SK-N-SH (cell line): ENCODE results near the gene TRAF1. TPM values are rescaled to one million over a fixed set of nuclear protein-coding genes. Genes with fewer than 3 reads are reported as not detected.

ENCODE experiments used
- CTCF ChIA-PET: fragments of 300-600, 350-600 bp; formaldehyde crosslinking; extraction: SDS; loops from one replicate; lab custom pipeline; 2021; lab: Yijun Ruan, JAX
- POLR2A ChIA-PET: fragments of 350-600 bp; sonication (Branson Sonifier 250); formaldehyde crosslinking; extraction: SDS; loops from one replicate; lab custom pipeline; 2020; ENCODE audit warnings: antibody characterized with exemption, inconsistent platforms; lab: Yijun Ruan, JAX
- DNase-seq: peaks from one replicate; pipeline ENCODE4 v3.0.0; 2012
- H2AFZ ChIP-seq: fragments of 200-600 bp; sonication (generic); 2 replicates; pipeline ENCODE4 v1.8.1; 2016; ENCODE audit warnings: antibody characterized with exemption, mild to moderate bottlenecking, low read depth
- H3F3A ChIP-seq: fragments of 200-600 bp; sonication (generic); replicated peaks from 2 replicates; pipeline ENCODE3; 2016; ENCODE audit warnings: antibody characterized with exemption, mild to moderate bottlenecking; ENCODE audit not compliant: insufficient read depth
- H3K27ac ChIP-seq, 2 experiments: fragments of 200-500 bp in 1 of 2; fragments of 200-600 bp in 1 of 2; sonication (Bioruptor generic) in 1 of 2; sonication (generic), shearing (Covaris generic) in 1 of 2; 2 replicates each; pipeline versions ENCODE4 v1.5.1 to v1.6.1; 2014 to 2016; ENCODE audit warnings: low read depth in 2 of 2, inconsistent platforms in 1 of 2, low read length in 1 of 2, mild to moderate bottlenecking in 1 of 2, mixed read lengths in 1 of 2
- H3K27me3 ChIP-seq: fragments of 200-600 bp; sonication (generic), shearing (Covaris generic); 2 replicates; pipeline ENCODE4 v1.6.1; 2016; ENCODE audit warnings: mixed run types; ENCODE audit not compliant: insufficient read depth
- H3K36me3 ChIP-seq, 2 experiments: fragments of 200-500 bp in 1 of 2; fragments of 200-600 bp in 1 of 2; sonication (Bioruptor generic) in 1 of 2; sonication (generic) in 1 of 2; replicated peaks in 1 of 2; 2 replicates each; pipeline versions ENCODE3 to v1.5.1; 2014 to 2016; ENCODE audit warnings: low read length in 1 of 2, mild to moderate bottlenecking in 1 of 2; ENCODE audit not compliant: insufficient read depth in 2 of 2, control insufficient read depth in 1 of 2
- H3K4me1 ChIP-seq, 2 experiments: fragments of 200-500 bp in 1 of 2; fragments of 200-600 bp in 1 of 2; sonication (Bioruptor generic) in 1 of 2; sonication (generic), shearing (Covaris generic) in 1 of 2; 2 replicates each; pipeline versions ENCODE4 v1.5.1 to v1.6.1; 2014 to 2016; ENCODE audit warnings: low read depth in 1 of 2, low read length in 1 of 2, mixed run types in 1 of 2; ENCODE audit not compliant: insufficient read depth in 2 of 2, control insufficient read depth in 1 of 2
- H3K4me2 ChIP-seq: fragments of 200-600 bp; sonication (generic), shearing (Covaris generic); 2 replicates; pipeline ENCODE4 v1.6.1; 2017; ENCODE audit warnings: mixed run types
- H3K4me3 ChIP-seq, 2 experiments: fragments of 200-500 bp in 1 of 2; fragments of 200-600 bp in 1 of 2; sonication (Bioruptor generic) in 1 of 2; sonication (generic), shearing (Covaris generic) in 1 of 2; 2 replicates each; pipeline versions ENCODE4 v1.5.1 to v1.8.1; 2014 to 2016; ENCODE audit warnings: low read depth in 2 of 2, inconsistent platforms in 1 of 2, low read length in 1 of 2, mild to moderate bottlenecking in 1 of 2, mixed read lengths in 1 of 2, moderate library complexity in 1 of 2
- H3K79me2 ChIP-seq: fragments of 200-600 bp; sonication (generic); 2 replicates; pipeline ENCODE4 v1.8.1; 2017; ENCODE audit warnings: mild to moderate bottlenecking; ENCODE audit not compliant: insufficient read depth
- H3K9ac ChIP-seq: fragments of 200-600 bp; sonication (generic); 2 replicates; pipeline ENCODE4 v1.6.1; 2017; ENCODE audit warnings: mixed run types
- H3K9me2 ChIP-seq: fragments of 200-600 bp; sonication (generic); 2 replicates; pipeline ENCODE4 v1.6.1; 2017; ENCODE audit warnings: mixed run types
- H3K9me3 ChIP-seq: fragments of 200-600 bp; sonication (generic); 2 replicates; pipeline ENCODE4 v1.6.1; 2017; ENCODE audit warnings: mixed run types, mild to moderate bottlenecking, moderate library complexity
- H4K20me1 ChIP-seq: fragments of 200-600 bp; sonication (generic); 2 replicates; pipeline ENCODE4 v1.6.1; 2017; ENCODE audit warnings: mild to moderate bottlenecking, mixed run types; ENCODE audit not compliant: insufficient read depth
- CTCF ChIP-seq: fragments of 200-600 bp; sonication (generic); IDR thresholded peaks from 2 replicates; pipeline ENCODE4 v1.6.1; 2017; ENCODE audit warnings: antibody characterized with exemption, mild to moderate bottlenecking, moderate library complexity
- ELF1 ChIP-seq: IDR thresholded peaks from 2 replicates; pipeline ENCODE4 v1.4.0; 2012
- EP300 ChIP-seq, 2 experiments: IDR thresholded peaks; 2 replicates each; pipeline versions ENCODE4 v1.4.0 to v1.6.1; 2012; ENCODE audit warnings: borderline replicate concordance in 1 of 2, low read depth in 1 of 2, low read length in 1 of 2
- EZH2phosphoT487 ChIP-seq: fragments of 200-600 bp; sonication (generic); IDR thresholded peaks from 2 replicates; pipeline ENCODE4 v1.6.1; 2017; ENCODE audit warnings: low read depth, mixed run types, mild to moderate bottlenecking, antibody characterized with exemption, moderate library complexity, borderline replicate concordance
- IRF3 ChIP-seq: fragments of 150-350 bp; IDR thresholded peaks from 2 replicates; pipeline ENCODE4 v1.6.1; 2016; ENCODE audit warnings: mild to moderate bottlenecking, low read depth, low read length
- MEF2A ChIP-seq: IDR thresholded peaks from 2 replicates; pipeline ENCODE4 v1.4.0; 2012; ENCODE audit warnings: low read depth, borderline replicate concordance
- NFIC ChIP-seq: IDR thresholded peaks from 2 replicates; pipeline ENCODE4 v1.4.0; 2012; ENCODE audit warnings: borderline replicate concordance
- POLR2AphosphoS5 ChIP-seq: IDR thresholded peaks from 2 replicates; pipeline ENCODE4 v1.6.1; 2012; ENCODE audit warnings: low read depth, low read length
- RAD21 ChIP-seq: IDR thresholded peaks from 2 replicates; pipeline ENCODE4 v1.6.1; 2012; ENCODE audit warnings: mild to moderate bottlenecking, low read length
- RCOR1 ChIP-seq: fragments of 150-350 bp; IDR thresholded peaks from 2 replicates; pipeline ENCODE4 v1.6.1; 2017; ENCODE audit warnings: antibody characterized with exemption, low read length
- RXRA ChIP-seq: IDR thresholded peaks from 2 replicates; pipeline ENCODE4 v1.4.0; 2012; ENCODE audit warnings: low read depth, mild to moderate bottlenecking, borderline replicate concordance
- SIN3A ChIP-seq: IDR thresholded peaks from 2 replicates; pipeline ENCODE4 v1.6.1; 2012; ENCODE audit warnings: low read depth, mild to moderate bottlenecking, low read length, moderate library complexity, borderline replicate concordance
- SMC3 ChIP-seq: IDR thresholded peaks from 2 replicates; pipeline ENCODE4 v1.6.1; 2012; ENCODE audit warnings: low read depth, low read length, improper control_type of control experiment
- TEAD4 ChIP-seq: IDR thresholded peaks from 2 replicates; pipeline ENCODE4 v1.4.0; 2012; ENCODE audit warnings: mild to moderate bottlenecking, borderline replicate concordance; ENCODE audit not compliant: insufficient read depth
- USF1 ChIP-seq: IDR thresholded peaks from 2 replicates; pipeline ENCODE4 v1.4.0; 2012; ENCODE audit warnings: low read depth, borderline replicate concordance
- YY1 ChIP-seq: IDR thresholded peaks from 2 replicates; pipeline ENCODE4 v1.4.0; 2012; ENCODE audit warnings: low read depth, mild to moderate bottlenecking
- ZBTB33 ChIP-seq: IDR thresholded peaks from 2 replicates; pipeline ENCODE4 v1.4.0; 2012; ENCODE audit warnings: low read depth, borderline replicate concordance
- WGBS: methylation state at CpG from one replicate; pipeline ENCODE4 v1.1.6; 2017; ENCODE audit warnings: low lambda C conversion rate; 5-methylcytosine and 5-hydroxymethylcytosine counted together
- polyA plus RNA-seq, 3 experiments: library from polyadenylated mRNA; depleted of rRNA; stranded (reverse); fragments of >200 nt; gene quantifications; 2 replicates each; pipeline ENCODE4 v1.2.3, GENCODE V29; 2012

The TRAF1 gene
- polyA plus RNA-seq, 1 of the 3 experiments (the other 2 are of a cell fraction) = 1.2 TPM

GRCh38 chr9:120951960-120952618, 25.5 kb upstream of the TRAF1 start:
- POLR2A ChIA-PET = no interaction called here
- Histone ChIP-seq H3K9me3 (no peaks in the 10 kb centered on the region), H3K4me1 (peaks cover 0 to 4% of the 10 kb centered on the region in 2 experiments; a peak in 2 of 4 replicates), H4K20me1 (no peaks in the 10 kb centered on the region), H3F3A (no peaks in the 10 kb centered on the region), H3K9me2 (no peaks in the 10 kb centered on the region), H3K4me3 (no peak overlapping the region), H3K27me3 (no peaks in the 10 kb centered on the region), H2AFZ (no peak overlapping the region), H3K79me2 (no peaks in the 10 kb centered on the region), H3K9ac (no peak overlapping the region), H3K27ac (no peak overlapping the region), H3K4me2 (no peak overlapping the region), H3K36me3 (no peaks in the 10 kb centered on the region)
- DNase-seq = no peak
- TF ChIP-seq POLR2AphosphoS5 = no peak
- no peak for TF ChIP-seq MEF2A
- no peak for TF ChIP-seq IRF3
- TF ChIP-seq USF1 = no peak
- TF ChIP-seq NFIC = no peak
- no peak for TF ChIP-seq YY1
- no peak for TF ChIP-seq TEAD4
- TF ChIP-seq RAD21 = no peak
- TF ChIP-seq RCOR1 = no peak
- TF ChIP-seq EP300 (IDR thresholded peaks at IDR 0.05; ENCODE audit: borderline replicate concordance in 1 of 2, low read depth in 1 of 2, low read length in 1 of 2) = no peak
- TF ChIP-seq SIN3A = no peak
- TF ChIP-seq ELF1 = no peak
- TF ChIP-seq CTCF = no peak
- no peak for TF ChIP-seq RXRA
- no peak for TF ChIP-seq SMC3
- no peak for TF ChIP-seq EZH2phosphoT487
- TF ChIP-seq ZBTB33 = no peak
- CTCF ChIA-PET = interaction anchor here (0.9 kb wide), 1 partner anchor 10 kb away, joined by 3 read pairs; no protein-coding TSS in a partner anchor
- 96% methylated on average over 9 of the region's 9 CpGs for WGBS
